Embryonic facial prominence (tissue), 1 donor: ENCODE results near the gene RAB4A.

Source experiments
- DNase-seq: peaks from one replicate; pipeline ENCODE4 v3.0.0-alpha.2; 2016; ENCODE audit errors: extremely low spot score

The RAB4A gene

GRCh38 chr1:229339086-229339485, 68.2 kb downstream of the RAB4A start:
- DNase-seq: no peak

- DNase-seq: no peak
Observed at GRCh38 chr1:229339520-229339919, 68.6 kb downstream of the RAB4A start.

GRCh38 chr1:229340496-229340895, 69.6 kb downstream of the RAB4A start:
- DNase-seq: no peak

- DNase-seq: peak; percentile 47
Observed at GRCh38 chr1:229341774-229342655, 71.1 kb downstream of the RAB4A start.

- no peak for DNase-seq
Observed at GRCh38 chr1:229342656-229343569, 72.0 kb downstream of the RAB4A start, which contains the start of gene CCSAP. Gene CCSAP, minus strand, starts transcription at chr1:229343047. Its CDS starts 582 bp downstream, at chr1:229342465.

- no peak for DNase-seq
Observed at GRCh38 chr1:229344139-229344538, 73.2 kb downstream of the RAB4A start.

- no peak for DNase-seq
Observed at GRCh38 chr1:229344937-229345684, 74.2 kb downstream of the RAB4A start.

GRCh38 chr1:229347528-229347927, 76.6 kb downstream of the RAB4A start:
- no peak for DNase-seq

- DNase-seq: no peak
Observed at GRCh38 chr1:229349463-229350385, 78.8 kb downstream of the RAB4A start.

GRCh38 chr1:229352975-229353374, 82.1 kb downstream of the RAB4A start:
- no peak for DNase-seq

GRCh38 chr1:229354226-229354625, 83.3 kb downstream of the RAB4A start:
- DNase-seq: no peak
